HT-29 (cell line): ENCODE data around the gene CLDN18. TPM values are rescaled to one million over a fixed set of nuclear protein-coding genes. Genes with fewer than 3 reads are reported as not detected.
A peak's percentile ranks its signal among the peaks of the same experiment; 100 is the strongest.

ENCODE experiments used
- DNase-seq: peaks from one replicate; pipeline ENCODE4 v3.0.0-alpha.2; 2015; ENCODE audit warnings: low spot score
- total RNA-seq: library from RNA; depleted of rRNA; stranded (reverse); fragments of >200 nt; shearing (Covaris generic); gene quantifications from 2 replicates; pipeline ENCODE4 v1.2.3, GENCODE V29; 2014; rRNA removed

CLDN18 gene
- total RNA-seq, 1 experiment from 2014 or later = 0.05 TPM

- no peak for DNase-seq
Observed at GRCh38 chr3:138062626-138063025, 52.7 kb downstream of the CLDN18 start.

- DNase-seq = no peak
Observed at GRCh38 chr3:138063416-138063815, 53.5 kb downstream of the CLDN18 start.

- no peak for DNase-seq
Observed at GRCh38 chr3:138065949-138066348, 56.0 kb downstream of the CLDN18 start.

GRCh38 chr3:138066383-138066782 lies 56.4 kb downstream of the CLDN18 start:
- DNase-seq = no peak

GRCh38 chr3:138066972-138067371 lies 57.0 kb downstream of the CLDN18 start:
- no peak for DNase-seq

GRCh38 chr3:138068046-138068445 lies 58.1 kb downstream of the CLDN18 start:
- no peak for DNase-seq

- peak; percentile 80 for DNase-seq
Observed at GRCh38 chr3:138068579-138069174, 58.7 kb downstream of the CLDN18 start.

- no peak for DNase-seq
Observed at GRCh38 chr3:138070006-138070405, 60.0 kb downstream of the CLDN18 start.

GRCh38 chr3:138072796-138073195 lies 62.8 kb downstream of the CLDN18 start:
- DNase-seq = no peak

- DNase-seq = no peak
Observed at GRCh38 chr3:138078096-138078495, 68.1 kb downstream of the CLDN18 start.

- no peak for DNase-seq
Observed at GRCh38 chr3:138078901-138079344, 69.0 kb downstream of the CLDN18 start.

- no peak for DNase-seq
Observed at GRCh38 chr3:138079901-138080300, 69.9 kb downstream of the CLDN18 start.

- no peak for DNase-seq
Observed at GRCh38 chr3:138081371-138082084, 71.6 kb downstream of the CLDN18 start.

- DNase-seq = peak; percentile 27
Observed at GRCh38 chr3:138082085-138082991, 72.4 kb downstream of the CLDN18 start.

- DNase-seq = no peak
Observed at GRCh38 chr3:138082992-138083386, 73.0 kb downstream of the CLDN18 start.

Other genes starting within 250 kb of the CLDN18 start
- not detected in 2 replicates for gene SOX14, start 245.8 kb upstream of the CLDN18 start, total RNA-seq
- gene DZIP1L, start 105.4 kb downstream of the CLDN18 start, total RNA-seq = not detected in 2 replicates
- gene A4GNT, start 122.2 kb downstream of the CLDN18 start, total RNA-seq = not detected in 2 replicates
- 9.1 and 10.9 TPM in 2 replicates for gene DBR1, start 164.8 kb downstream of the CLDN18 start, total RNA-seq
- 21.7 and 26.6 TPM in 2 replicates for gene ARMC8, start 177.1 kb downstream of the CLDN18 start, total RNA-seq